Measurements from ENCODE around the gene ATP2B2. TPM values are rescaled to one million over a fixed set of nuclear protein-coding genes. Genes with fewer than 3 reads are reported as not detected.
A peak's percentile ranks its signal among the peaks of the same experiment; 100 is the strongest.

The ATP2B2 gene
- total RNA-seq, 4 donors from 2014 or later, result 0.86 to 2.2 (median 1.0) TPM; not detected in 1

GRCh38 chr3:10289077-10289476 is 216.3 kb downstream of the ATP2B2 start:
- Histone ChIP-seq H3K27me3 (no peaks in the 10 kb centered on the region), H3K9me3 (no peaks in the 10 kb centered on the region), H3K27ac (no peak overlapping the region), H3K4me1 (peaks cover 32% of the 10 kb centered on the region), H3K4me3 (no peak overlapping the region), H3K36me3 (peaks cover 6% of the 10 kb centered on the region)
- 76% methylated on average over 9 of the region's 9 CpGs for WGBS
- DNase-seq (ENCODE audit: low spot score in 2 of 2), result no peak
- no peak for TF ChIP-seq CTCF (IDR thresholded peaks at IDR 0.05)
- TF ChIP-seq POLR2A (IDR thresholded peaks at IDR 0.05), result no peak
- TF ChIP-seq POLR2AphosphoS5 (IDR thresholded peaks at IDR 0.05), result no peak
- TF ChIP-seq EP300 (IDR thresholded peaks at IDR 0.05), result no peak

GRCh38 chr3:10288575-10288960 is 216.8 kb downstream of the ATP2B2 start:
- no peaks in the 10 kb centered on the region for H3K9me3 ChIP-seq
- H3K36me3 ChIP-seq, result peaks cover 6% of the 10 kb centered on the region
- no peak for DNase-seq (ENCODE audit: low spot score in 2 of 2)
- no peak overlapping the region for H3K4me3 ChIP-seq
- TF ChIP-seq POLR2A (IDR thresholded peaks at IDR 0.05) (no peak), POLR2AphosphoS5 (IDR thresholded peaks at IDR 0.05) (no peak), EP300 (IDR thresholded peaks at IDR 0.05) (no peak), CTCF (IDR thresholded peaks at IDR 0.05) (no peak)
- H3K4me1 ChIP-seq, result peaks cover 37% of the 10 kb centered on the region
- 93% methylated on average over 11 of the region's 11 CpGs for WGBS
- no peaks in the 10 kb centered on the region for H3K27me3 ChIP-seq
- H3K27ac ChIP-seq, result no peak overlapping the region

DNA sequence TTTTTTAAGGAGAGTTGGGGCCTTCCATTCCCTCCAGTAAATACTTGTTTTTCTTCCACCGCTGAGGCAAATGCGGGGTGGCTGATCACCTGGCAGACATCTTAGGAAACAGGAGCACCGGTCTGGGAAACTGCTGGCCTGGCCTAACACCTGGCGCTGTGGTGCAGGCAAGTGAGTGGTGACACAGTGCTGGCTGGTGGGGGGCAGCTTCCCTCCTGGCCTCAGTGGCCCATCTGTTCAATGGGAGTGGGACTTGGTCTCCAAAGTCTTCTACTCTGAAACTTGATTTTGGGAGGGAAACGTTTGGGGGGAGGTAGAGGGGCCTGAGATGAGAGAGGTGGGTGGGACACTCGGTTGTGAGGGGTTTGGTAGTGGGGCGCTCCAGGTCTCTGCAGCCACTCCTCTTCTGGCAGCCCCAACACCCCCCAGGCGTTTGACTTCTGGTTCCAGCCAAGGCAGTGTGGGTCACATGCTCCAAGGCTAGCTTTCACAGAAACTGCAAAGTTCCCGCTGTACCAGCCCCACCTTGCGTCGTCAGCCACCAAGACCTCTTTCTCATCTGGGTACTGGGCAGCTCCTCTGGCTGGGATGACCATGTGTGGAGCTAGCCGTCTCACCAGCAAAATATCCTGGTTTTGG is 217.3 kb downstream of the ATP2B2 start:
- 82% methylated on average over 11 of the region's 12 CpGs for WGBS
- Histone ChIP-seq H3K27ac (no peak overlapping the region), H3K36me3 (peaks cover 6% of the 10 kb centered on the region), H3K27me3 (no peaks in the 10 kb centered on the region), H3K9me3 (no peaks in the 10 kb centered on the region), H3K4me1 (peaks cover 43% of the 10 kb centered on the region), H3K4me3 (no peak overlapping the region)
- TF ChIP-seq POLR2A (IDR thresholded peaks at IDR 0.05), result no peak
- TF ChIP-seq POLR2AphosphoS5 (IDR thresholded peaks at IDR 0.05), result no peak
- TF ChIP-seq EP300 (IDR thresholded peaks at IDR 0.05), result no peak
- TF ChIP-seq CTCF (IDR thresholded peaks at IDR 0.05), result no peak
- DNase-seq (ENCODE audit: low spot score in 2 of 2), result peak in 1 of 2 donors; percentile 57

- TF ChIP-seq CTCF (IDR thresholded peaks at IDR 0.05), result peak in 1 of 2 donors; percentile 25
- TF ChIP-seq POLR2AphosphoS5 (IDR thresholded peaks at IDR 0.05), result no peak
- WGBS, result 89% methylated on average over 1 of the region's 2 CpGs
- Histone ChIP-seq H3K9me3 (no peaks in the 10 kb centered on the region), H3K36me3 (peaks cover 6% of the 10 kb centered on the region), H3K4me1 (peaks cover 45% of the 10 kb centered on the region), H3K27me3 (no peaks in the 10 kb centered on the region), H3K27ac (no peak overlapping the region), H3K4me3 (no peak overlapping the region)
- peak in 1 of 2 donors; percentile 64 for DNase-seq (ENCODE audit: low spot score in 2 of 2)
These were observed 218.6 kb downstream of the ATP2B2 start for GRCh38 chr3:10286596-10287295.

- no peaks in the 10 kb centered on the region for H3K27me3 ChIP-seq
- 63% methylated on average over 5 of the region's 5 CpGs for WGBS
- H3K4me3 ChIP-seq, result no peak overlapping the region
- TF ChIP-seq CTCF (IDR thresholded peaks at IDR 0.05) (no peak), EP300 (IDR thresholded peaks at IDR 0.05) (no peak), POLR2AphosphoS5 (IDR thresholded peaks at IDR 0.05) (no peak), POLR2A (IDR thresholded peaks at IDR 0.05) (no peak)
- DNase-seq (ENCODE audit: low spot score in 2 of 2), result no peak
- H3K9me3 ChIP-seq, result no peaks in the 10 kb centered on the region
- H3K27ac ChIP-seq, result no peak overlapping the region
- peaks cover 8% of the 10 kb centered on the region for H3K36me3 ChIP-seq
- H3K4me1 ChIP-seq, result peaks cover 45% of the 10 kb centered on the region
These were observed 219.3 kb downstream of the ATP2B2 start for GRCh38 chr3:10286133-10286524.
